ENCODE results near the gene OS9.

OS9 gene

DNA sequence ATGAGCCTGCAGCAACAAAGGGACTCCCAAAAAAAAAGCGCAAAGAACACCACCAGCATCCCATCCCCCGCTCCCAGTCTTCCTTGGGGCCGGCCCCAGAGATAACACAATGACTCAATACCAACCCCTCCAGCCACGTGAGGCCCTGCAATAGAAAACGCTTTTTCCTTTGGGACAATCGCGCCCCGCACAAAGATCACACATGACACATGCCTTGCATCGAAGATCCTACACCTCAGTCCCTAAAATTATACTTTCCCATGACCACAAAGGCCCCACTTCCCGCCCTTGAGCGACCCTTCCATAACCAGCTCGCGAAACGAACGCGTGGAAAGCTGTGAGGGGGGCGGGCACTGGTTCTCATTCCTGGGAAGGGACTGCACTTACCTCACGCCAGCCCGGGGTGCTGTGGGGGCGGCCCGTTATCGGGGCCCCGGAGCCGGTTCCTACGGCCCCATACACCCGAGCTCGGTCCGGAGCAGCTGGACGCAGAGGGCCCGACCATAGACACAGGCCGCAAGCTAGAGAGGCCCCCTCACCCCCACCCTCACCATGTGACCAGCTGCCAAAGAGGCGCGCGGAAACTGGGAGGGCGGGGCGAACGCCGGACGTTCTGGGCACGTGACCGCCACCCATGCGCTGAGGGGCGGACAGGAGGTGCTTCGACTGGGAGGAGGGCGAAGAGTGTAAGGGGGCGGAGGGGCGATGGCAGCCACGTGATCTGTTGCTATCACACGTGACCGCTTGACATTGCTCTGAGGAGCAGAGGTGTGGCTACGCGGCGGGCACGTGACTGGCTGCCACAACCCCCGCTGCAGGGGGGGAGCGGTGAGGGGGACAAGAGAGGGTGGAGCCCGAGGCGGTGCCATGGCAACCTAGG, 58.1 kb downstream of the OS9 start, which contains the start of gene CDK4:
CDK4 (minus strand) TSS at position 523 of the 880 bp plus-strand sequence. CDS start 593 bp downstream, outside the sequence.
- DNase-seq (ENCODE audit: low read depth in 2 of 2, low spot score in 1 of 2), result peak; percentile 93 to 99

DNA sequence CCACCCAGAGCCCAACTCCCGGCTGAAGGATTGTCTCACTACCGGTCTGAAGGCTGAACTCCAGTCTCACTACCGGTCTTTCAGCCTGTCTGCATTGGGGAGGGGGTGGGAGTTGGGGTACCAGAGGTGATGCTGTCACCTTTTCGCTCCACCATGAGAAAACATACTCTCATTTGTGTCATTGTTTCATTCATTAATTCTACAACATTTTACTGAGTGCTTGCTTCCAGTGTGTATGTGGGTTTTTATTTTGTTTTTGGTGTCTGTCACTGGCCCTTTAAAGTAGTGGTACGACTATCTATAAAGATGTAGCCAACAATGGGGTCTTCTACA, 58.7 kb downstream of the OS9 start:
- DNase-seq (ENCODE audit: low read depth in 2 of 2, low spot score in 1 of 2), result no peak

DNA sequence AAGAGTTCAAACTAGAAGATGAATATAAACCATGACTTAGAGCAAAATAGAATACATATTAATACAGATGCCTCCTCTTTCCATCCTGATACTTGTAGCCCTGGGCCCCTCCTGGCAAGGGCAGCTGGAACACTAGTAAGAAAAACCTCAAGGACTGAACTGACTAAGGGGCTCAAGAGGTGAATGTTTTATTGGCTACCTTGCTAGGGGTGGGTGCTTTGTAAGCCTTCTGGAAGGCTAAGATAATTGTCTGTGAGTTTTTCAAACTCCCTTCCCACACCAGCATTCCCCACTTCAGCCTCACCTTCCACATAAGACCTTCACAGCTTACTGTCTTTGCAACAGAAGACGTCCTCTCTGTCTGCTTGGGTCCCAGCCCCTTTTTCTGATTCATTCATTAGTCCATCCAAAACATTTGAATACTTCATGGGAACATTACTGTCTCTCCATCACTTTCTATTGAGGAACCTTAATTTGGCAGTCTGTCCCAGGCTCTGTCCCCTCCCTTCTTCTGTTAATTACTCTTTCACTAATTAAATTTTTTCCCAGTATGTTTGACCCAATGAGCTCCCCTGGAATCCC, 59.9 kb downstream of the OS9 start:
- no peak for DNase-seq (ENCODE audit: low read depth in 2 of 2, low spot score in 1 of 2)

DNA sequence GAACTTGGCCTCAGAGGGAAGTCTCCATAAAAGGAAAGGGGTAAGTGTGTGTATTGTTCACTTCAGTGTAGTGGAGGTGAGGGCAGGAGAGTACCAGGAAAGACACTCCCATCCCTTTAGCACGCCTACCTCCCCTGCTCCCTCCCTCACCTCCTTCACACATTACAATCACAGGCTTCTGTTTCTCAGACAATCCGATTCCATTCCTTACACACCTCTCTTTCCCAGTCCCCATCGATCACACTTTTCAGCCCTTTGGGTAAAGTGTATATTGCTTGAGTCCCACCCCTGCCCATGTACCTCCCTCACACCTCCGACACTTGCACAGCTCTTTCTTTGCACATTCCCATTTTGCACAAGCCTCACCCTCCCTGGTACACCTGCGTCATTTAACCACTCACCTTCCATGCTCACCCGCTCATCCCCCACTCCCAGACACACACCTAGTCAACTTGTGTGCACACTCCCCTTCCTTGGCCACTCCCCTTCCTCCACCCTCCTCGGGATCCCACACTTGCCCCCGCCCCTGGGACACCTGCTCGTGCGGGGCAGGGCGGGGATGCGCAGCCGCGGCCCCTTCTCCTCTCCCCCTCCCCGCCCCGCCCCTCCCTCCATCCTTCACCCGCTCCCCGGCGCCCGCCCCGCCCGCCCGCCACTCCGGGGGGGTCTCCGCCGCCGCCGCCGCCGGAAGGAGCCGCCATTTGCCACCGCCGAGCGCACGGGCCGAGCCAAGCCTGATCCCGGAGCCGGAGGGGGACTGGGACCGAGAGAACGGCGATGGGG, 60.7 kb downstream of the OS9 start, which contains the start of gene MARCHF9:
MARCHF9 (plus strand) TSS at position 693 of the 783 bp plus-strand sequence. CDS start 426 bp downstream, outside the sequence.
- DNase-seq (ENCODE audit: low read depth in 2 of 2, low spot score in 1 of 2), result peak; percentile 54 to 65

DNA sequence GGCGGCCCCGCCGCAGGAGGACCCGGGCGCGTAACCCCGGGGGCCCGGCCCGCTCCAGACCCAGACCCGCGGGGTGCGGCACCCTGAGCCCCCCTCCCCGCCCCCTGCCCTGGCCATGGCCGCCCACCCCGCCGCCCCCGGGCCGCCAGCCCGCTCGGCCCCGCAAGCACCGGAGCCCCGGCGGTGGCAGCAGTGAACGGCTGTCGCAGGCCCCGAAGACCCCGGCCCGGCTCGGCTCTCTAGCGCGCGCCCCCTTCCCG, 61.2 kb downstream of the OS9 start:
- no peak for DNase-seq (ENCODE audit: low read depth in 2 of 2, low spot score in 1 of 2)

DNA sequence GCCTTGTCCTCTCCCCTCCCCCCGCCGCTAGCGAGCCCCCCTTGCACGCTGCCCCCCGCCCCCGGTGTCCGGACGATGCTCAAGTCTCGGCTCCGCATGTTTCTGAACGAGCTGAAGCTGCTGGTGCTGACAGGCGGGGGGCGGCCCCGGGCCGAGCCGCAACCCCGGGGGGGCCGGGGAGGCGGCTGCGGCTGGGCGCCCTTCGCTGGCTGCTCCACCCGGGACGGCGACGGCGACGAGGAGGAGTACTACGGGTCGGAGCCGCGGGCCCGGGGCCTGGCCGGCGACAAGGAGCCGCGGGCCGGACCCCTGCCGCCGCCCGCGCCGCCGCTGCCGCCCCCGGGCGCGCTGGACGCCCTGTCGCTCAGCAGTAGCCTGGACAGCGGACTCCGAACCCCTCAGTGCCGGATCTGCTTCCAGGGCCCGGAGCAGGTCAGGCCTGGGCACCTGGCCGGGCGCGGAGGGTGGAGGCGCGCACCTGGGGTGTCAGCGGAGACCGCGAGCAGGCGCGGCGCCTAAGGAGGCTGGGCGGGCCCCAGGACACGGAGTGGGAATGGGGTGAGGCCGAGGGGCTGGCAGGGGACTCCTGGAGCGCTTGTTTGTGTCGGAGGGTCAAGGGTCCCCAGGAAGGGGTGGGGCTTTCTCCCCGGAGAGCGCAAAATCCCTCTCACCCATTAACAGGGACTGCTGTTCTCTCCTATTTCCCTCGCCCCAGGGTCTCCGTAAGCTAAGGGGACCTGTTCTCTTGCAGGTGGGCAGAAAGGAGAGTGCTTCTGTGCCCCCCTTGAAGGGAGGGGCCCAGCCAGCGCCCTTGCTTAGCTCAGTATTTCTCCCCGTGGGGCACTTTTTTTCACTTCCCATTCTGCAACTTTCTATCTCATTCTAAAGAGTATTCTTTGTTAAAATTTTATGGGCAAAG, 61.8 kb downstream of the OS9 start:
- DNase-seq (ENCODE audit: low read depth in 2 of 2, low spot score in 1 of 2), result no peak

DNA sequence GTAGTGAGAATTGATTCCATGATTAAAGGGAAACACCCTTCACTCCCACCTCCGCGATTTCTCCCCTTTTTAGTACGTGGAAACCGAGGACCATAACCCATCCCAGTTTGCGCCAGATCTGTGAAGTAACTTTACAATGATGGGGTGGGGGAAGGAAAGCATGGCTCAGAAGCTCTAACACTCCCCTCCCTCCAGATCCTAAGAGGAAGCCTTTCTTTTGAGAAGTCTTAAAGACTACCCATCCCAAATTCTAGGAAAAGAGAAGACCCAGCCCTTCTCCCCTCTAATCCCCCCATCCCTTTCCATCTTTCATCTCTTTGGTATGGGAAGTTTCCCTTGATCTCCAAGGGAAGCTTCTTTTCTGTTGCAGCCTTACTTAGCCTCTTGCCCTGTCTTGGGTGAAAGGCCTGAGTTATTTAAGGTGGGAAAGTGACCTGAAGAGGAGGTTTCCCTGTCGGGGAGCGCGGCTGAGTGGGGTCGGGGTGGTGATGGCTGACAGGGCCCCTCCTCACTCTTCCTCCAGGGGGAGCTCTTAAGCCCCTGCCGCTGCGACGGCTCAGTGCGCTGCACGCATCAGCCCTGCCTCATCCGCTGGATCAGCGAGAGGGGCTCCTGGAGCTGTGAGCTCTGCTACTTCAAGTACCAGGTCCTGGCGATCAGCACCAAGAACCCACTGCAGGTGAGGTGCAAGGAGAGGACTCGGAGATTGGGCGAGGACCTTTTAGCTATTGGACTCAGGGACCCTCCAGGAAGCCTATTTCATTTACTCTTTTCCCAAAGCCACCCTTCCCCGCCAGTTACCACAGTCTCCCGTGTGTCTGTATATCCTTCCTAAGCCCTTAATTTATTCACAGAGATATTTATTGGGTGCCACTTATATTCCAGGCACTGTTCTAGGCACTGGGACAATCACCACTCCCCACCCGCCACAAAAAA, 62.7 kb downstream of the OS9 start:
- DNase-seq (ENCODE audit: low read depth in 2 of 2, low spot score in 1 of 2), result no peak

DNA sequence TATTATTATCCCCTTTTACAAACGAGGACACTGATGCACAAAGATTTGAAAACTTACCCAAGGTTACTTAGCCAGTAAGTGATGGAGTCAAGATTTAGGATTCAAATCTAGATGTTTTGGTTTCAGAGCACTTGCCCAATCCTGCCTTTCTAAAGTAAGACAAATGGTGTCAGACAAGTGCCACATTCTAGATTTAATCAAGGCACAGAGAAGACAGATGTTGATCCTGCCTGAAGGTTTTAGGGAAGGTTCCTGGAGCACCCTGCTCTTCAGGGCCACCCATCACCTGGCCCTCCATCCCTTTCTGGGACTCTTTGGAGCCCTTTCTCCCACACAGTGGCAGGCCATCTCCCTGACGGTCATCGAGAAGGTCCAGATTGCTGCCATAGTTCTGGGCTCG, 63.8 kb downstream of the OS9 start:
- no peak for DNase-seq (ENCODE audit: low read depth in 2 of 2, low spot score in 1 of 2)

DNA sequence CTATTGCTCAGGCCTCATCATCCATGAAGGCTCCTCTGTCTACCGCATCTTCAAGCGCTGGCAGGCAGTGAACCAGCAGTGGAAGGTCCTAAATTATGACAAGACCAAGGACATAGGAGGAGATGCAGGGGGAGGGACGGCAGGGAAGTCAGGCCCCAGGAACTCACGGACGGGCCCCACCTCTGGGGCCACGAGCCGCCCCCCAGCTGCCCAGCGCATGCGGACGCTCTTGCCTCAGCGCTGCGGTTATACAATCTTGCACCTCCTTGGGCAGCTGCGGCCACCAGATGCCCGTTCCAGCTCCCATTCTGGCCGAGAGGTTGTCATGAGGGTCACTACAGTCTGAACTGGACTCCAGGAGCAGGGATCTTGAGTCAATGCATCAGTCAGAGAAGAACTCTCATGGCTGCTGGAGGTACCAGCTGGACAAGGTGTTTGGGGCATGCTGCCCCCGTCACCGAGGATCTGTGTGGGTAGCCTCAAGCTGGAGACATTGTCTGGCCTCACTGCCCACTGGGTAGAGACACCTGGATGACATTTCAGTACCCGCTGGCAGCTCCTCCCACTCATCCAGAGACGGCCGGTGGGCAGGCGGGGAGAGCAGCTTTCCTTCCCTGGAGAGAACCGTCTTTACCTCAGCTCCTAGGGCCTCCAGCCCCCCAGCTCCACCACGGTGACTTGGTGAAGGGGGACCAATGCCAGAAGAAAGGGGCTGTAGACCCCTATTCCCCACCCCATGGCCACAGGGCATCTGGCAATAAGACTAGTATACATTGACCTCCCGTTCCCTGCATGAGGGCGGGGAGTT, 64.8 kb downstream of the OS9 start:
- no peak for DNase-seq (ENCODE audit: low read depth in 2 of 2, low spot score in 1 of 2)

DNA sequence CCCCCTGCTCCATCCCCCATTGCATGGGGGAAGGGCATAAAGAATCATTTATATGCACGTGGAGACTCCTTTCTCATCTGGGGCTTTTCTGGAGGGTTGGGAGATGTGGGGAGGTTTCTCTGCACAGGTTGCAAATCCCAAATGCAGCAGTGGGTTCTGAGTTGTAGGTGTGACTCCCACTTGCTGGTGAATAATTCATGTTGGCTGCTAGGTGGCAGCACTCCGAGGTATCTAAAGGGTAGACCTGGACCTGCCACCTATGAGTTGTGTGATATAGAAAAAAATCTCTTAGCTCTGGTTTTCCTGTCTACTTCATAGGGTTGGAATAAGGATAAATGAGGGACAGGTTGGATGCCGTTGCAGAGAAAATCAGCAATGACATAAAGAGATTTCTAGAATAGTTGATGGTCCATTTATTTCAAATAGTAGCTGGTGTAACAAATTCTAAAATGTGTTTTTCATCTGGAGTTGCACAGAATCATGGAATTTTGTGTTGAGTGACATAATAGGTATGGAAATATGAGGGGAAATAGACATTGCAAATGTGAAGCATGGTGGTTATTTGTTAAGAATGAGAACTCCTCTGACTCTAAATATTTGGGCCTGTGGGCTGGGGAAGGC, 65.5 kb downstream of the OS9 start:
- DNase-seq (ENCODE audit: low read depth in 2 of 2, low spot score in 1 of 2), result no peak

DNA sequence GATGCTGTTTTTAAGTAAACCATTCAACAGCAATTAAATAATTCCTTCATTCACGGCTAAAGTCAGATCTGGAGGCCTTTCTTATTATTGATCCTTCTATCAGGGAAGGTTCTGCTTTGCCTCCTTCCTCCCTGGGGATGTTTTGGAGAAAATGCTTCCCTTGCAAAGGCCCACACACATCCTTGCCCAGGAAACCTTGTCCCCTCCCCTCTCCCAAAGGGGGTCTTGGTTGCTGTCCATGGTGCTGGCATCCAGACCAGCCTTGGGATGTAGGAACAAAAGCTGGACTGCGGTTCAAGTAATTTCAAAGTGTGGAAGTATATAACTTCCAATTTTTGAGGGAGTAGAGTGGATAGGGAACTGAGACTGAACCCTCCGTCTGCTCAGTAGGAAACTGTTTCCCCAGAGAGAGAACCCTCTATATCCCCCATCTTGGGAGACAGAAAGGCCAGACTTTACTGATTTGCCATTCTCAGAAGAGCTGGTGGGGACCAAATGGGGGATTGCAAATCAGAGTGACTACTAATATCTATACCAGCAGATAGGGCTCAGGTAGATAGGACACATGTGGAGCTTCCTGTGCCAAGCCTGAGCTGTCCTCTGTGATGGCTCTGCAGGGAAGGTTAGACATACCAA, 66.5 kb downstream of the OS9 start:
- no peak for DNase-seq (ENCODE audit: low read depth in 2 of 2, low spot score in 1 of 2)

DNA sequence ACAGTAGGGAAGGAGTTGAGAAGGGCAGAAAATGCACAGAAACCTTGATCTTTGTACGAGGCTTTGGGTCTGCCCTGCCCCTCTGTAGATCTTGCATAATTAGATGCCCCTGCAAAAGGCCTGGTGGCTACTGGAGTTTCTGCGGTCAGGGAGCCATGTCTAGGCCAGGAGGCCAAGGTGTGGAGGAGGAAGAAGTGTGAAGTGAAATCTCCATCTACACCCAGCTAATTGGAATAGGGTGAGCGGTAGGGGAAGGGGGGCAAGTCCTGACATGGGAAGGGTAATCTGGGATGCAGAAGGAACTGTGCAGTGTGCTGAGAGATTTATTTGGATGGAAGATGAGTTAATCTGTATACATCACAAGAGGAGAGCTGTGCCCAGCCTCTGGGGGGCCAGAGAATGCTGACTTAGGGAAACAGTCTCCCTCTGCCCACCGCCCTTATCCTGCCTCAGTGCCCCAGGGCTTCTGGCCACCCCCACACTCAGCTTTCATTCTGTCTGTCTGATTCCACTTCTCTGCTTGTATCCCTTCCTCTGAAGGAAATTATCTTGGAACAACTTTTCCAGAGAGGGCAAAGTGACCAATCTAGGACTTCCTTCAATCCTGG, 67.6 kb downstream of the OS9 start:
- DNase-seq (ENCODE audit: low read depth in 2 of 2, low spot score in 1 of 2), result no peak

DNA sequence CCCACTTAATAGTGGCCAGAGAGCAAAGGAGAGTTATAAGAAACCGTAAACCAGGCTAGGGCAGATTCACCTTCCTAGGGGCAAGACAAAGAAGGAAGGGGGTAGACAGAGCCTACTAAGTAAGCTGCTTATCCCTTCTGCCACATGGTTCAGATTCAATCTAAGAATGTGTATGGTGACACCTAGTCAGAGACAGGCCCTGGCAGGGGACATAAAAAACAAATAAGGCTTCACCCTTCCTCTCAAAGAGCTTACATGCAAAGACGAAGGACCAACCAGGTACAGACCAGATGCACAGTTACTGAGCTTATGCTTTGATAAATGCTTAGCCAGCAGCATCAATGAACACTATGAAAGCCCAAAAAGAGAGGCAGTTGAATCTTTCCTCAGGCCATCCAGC, 68.5 kb downstream of the OS9 start:
- DNase-seq (ENCODE audit: low read depth in 2 of 2, low spot score in 1 of 2), result no peak

DNA sequence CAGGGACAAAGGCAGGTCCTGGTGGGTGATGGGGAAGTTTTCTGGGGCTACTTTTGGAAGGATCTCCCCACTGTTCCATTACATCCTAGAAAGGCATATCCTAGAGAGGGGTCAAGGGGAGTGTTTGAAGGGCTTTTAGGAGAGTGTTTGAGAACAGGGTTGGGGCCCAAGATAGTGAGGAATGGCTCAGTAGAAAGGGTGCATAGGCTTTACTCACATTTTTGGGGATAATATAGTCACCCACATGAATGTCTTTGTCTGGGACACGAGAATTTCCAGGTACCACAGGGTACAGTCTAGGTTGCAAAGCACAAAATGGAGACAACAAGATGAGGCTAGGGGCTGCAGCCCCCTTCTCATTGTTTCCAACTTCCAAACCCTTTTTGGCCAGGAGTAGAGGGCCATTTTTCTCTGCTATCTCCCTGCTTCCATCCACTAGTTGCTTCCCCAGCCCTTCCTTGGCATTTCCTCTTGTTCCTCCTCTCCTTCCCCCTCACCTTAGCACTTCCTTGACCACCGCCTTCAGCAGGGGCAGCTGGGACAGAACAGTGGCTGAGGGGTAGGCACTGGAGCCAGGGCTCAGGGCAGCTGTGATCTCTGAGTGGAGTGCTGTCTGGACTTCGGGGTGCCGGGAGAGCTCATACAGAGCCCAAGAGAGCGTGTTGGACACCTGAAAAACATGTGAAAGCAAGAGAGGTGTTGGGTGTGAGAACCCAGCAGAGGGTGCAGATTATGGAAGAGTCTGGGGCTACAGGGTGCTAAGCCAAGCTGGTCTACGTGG, 70.1 kb downstream of the OS9 start:
- no peak for DNase-seq (ENCODE audit: low read depth in 2 of 2, low spot score in 1 of 2)

DNA sequence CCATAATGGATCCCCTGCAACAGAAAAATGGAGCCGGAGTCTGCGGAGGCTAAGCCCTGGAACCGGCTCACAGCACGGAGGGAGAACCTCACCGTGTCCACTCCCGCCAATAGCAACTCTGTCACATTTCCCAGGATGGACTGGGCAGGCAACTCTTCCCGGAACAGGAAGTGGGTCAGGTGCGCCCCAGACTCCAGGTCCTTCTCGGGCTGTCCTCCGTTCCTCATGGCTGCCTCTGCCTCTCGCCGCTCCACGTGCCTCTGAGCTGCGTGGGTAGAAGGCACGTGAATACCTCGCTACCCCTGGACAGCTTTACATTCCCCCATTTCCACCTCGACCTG, 70.7 kb downstream of the OS9 start:
- no peak for DNase-seq (ENCODE audit: low read depth in 2 of 2, low spot score in 1 of 2)

DNA sequence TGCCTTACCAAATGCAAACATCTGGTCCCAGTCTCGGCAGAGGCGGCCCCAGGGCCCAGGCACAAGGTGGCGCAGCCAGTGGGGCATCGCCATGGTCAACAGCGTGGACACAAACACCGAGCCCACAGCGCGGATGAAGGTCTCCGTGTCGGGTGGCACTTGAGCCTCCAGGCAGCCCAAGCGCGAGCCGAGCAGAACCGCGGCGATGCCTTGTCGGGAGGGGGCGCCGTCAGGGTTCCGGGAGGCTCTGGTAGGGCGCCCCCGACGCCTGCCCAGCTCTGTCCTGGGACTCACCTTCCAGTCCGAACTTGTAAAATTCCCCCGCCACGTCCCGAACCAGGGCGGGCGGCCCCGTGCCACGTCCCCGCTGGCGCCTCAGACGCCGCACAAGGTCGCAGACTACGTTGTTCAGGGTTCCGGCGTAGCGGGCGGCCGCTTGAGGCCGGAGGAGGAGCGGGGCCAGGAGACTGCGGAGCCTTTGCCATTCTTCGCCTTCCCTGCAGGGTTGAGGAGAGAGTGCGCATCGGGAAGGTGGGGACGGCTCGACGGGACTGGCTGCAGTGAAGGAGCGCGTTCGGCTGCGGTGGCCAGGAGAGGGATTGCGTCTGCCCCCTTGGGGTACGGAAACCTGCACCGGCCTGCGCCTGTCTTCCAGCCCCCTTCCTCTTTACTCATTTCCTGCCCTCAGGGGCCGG, 71.2 kb downstream of the OS9 start:
- DNase-seq (ENCODE audit: low read depth in 2 of 2, low spot score in 1 of 2), result no peak
